ENCODE results near the gene FAM83F. TPM values are rescaled to one million over a fixed set of nuclear protein-coding genes. Genes with fewer than 3 reads are reported as not detected.

Gene FAM83F
- total and polyA plus RNA-seq, 2 donors: 2.1 to 3.1 TPM

DNA sequence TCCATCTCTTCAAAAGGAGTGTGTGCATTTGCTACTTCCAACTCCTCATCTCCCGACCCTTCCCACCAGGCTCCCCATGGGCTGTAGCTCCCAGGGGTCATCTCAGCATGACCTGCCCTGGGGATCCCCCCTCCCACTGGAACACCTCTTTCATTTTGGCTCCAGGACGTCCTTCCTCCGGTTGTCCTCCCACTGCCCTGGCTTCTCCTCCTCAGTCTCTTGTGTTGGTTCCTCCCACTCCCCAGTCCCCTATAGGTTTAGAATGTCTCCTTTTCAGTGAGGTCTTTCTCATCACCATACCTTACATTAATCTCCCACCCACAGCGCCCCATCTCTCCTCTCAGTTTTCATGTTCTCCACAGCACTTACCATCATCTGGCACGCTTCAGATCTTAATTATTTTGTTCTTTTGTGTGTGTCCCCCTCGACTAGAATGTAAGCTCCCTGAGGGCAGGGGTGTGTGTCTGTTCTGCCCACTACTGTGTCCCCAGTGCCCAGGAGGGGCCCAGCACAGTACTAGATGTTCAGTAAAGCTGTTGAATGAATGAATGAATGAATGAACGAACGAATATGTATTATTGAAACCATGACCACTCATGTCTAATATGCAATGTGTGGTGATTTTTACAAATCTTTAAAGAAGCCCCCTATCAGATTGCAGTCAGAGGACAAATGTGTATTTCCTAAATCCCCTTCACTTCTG is 36.6 kb upstream of the FAM83F start:
- Histone ChIP-seq H3K36me3 (ENCODE audit: insufficient read depth) (no peaks in the 10 kb centered on the region), H3K27ac (ENCODE audit: low read depth) (no peak overlapping the region), H3K4me1 (ENCODE audit: insufficient read depth) (no peaks in the 10 kb centered on the region), H3K4me3 (ENCODE audit: low read depth, low read length) (no peak overlapping the region)
- 88% methylated on average over 8 of the region's 8 CpGs for WGBS
- DNase-seq (ENCODE audit: extremely low spot score): no peak

DNA sequence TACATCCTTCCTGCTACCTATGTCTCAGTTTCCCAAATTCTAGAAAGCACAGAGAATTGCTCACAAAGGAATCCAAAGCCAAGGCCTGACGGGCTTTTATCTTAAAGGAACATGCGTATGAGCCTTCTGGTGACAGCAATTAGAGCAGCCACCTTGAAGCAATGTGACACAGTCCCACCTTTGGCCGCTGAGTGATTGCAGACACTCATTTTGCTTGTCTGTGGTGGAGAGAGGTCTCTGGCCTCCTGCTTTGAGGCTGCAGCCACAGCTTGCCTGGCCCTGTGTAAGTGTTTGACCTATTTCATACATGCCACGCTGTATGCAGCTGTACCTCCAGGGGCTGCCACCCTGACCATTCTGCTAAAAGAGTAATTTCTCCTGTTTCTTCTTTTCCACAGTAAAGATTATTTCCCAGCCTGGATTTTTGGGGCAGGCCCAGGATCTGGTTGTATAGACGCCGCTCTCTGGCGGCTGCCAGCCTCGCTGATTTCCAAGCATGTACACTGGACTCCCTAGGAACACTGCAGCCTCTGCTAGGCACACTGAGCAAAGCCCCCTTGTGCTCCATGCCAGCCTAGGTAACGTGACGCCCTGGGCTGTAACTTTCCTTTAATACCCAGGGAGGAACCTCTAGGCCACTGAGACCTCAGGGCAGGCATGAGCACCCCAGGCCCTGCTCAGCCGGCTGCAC is 35.7 kb upstream of the FAM83F start:
- no peak overlapping the region for H3K27ac ChIP-seq (ENCODE audit: low read depth)
- WGBS: 82% methylated on average over 11 of the region's 11 CpGs
- H3K36me3 ChIP-seq (ENCODE audit: insufficient read depth): no peaks in the 10 kb centered on the region
- no peak for DNase-seq (ENCODE audit: extremely low spot score)
- H3K4me3 ChIP-seq (ENCODE audit: low read depth, low read length): no peak overlapping the region
- H3K4me1 ChIP-seq (ENCODE audit: insufficient read depth): no peaks in the 10 kb centered on the region

- 55% methylated on average over 14 of the region's 14 CpGs for WGBS
- DNase-seq (ENCODE audit: extremely low spot score): no peak
- H3K4me3 ChIP-seq (ENCODE audit: low read depth, low read length): no peak within 1 kb of the TSS
- no peak within 1 kb of the TSS for H3K27ac ChIP-seq (ENCODE audit: low read depth)
- H3K4me1 ChIP-seq (ENCODE audit: insufficient read depth): no peaks in the 10 kb centered on the region
- H3K36me3 ChIP-seq (ENCODE audit: insufficient read depth): no peaks in the 10 kb centered on the region
Measured at GRCh38 chr22:39959640-39960447, 34.9 kb upstream of the FAM83F start, which contains the start of gene TMA7B. TMA7B (plus strand) TSS chr22:39960397; CDS start chr22:39964375, 3,978 bp downstream.

DNA sequence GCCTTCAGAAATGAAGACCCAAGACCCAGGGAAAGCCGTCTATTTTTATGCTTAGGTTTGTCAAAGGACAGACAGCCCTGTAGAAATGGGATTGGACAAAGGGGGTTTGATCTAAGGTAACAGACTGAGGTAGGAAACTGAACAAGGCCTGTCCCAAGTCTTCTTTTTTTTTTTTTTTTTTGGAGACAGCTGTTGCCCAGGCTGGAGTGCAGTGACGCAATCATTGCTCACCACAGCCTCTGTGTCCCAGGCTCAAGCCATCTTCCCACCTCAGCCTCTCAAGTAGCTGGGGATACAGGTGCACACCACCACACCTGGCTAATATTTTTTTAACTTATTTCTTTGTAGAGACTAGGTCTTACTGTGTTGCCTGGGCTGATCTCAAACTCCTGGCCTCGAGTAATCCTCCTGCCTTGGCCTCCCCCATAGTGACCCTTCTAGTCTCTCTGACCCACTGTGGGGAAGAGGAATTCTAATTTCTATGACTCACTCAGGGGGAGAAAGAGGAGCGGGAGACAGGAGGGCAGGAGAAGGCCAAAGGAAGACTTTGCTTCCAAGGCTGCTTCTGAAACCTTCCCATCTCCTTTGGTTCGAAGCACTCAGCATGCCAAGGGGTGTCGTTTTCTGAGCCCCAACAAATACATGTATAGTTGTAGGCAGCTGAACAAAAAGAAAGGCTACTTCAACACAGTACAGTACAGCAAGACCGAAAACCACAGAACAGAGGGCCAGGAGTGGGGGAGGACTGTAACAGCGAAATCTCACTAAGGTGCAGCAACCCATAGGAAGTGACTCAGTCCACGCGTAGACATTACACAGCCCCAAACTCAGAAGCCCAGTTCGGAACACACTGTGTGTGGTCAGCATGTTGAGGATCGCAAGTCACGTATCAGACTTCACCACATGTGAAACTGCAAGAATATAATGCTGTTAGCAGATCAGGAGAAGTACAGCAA is 33.7 kb upstream of the FAM83F start:
- Histone ChIP-seq H3K4me1 (ENCODE audit: insufficient read depth) (no peaks in the 10 kb centered on the region), H3K36me3 (ENCODE audit: insufficient read depth) (no peaks in the 10 kb centered on the region), H3K27ac (ENCODE audit: low read depth) (no peak overlapping the region), H3K4me3 (ENCODE audit: low read depth, low read length) (no peak overlapping the region)
- WGBS: 75% methylated on average over 13 of the region's 13 CpGs
- no peak for DNase-seq (ENCODE audit: extremely low spot score)

DNA sequence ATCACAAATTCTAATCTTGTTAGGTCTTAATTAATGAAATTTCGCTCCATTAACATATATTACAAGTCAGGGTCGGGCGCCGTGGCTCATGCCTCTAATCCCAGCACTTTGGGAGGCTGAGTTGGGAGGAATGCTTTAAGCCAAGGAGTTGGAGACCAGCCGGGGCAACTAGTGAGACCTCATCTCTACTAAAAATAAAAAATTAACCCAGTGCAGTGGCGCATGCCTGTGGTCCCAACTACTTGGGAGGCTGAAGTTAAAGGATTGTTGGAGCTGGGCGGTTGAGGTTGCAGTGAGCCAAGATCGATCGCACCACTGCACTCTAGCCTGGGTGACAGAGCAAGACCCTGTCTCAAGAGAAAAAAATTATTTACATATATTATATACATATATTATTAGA is 32.7 kb upstream of the FAM83F start:
- no peak for DNase-seq (ENCODE audit: extremely low spot score)
- no peaks in the 10 kb centered on the region for H3K36me3 ChIP-seq (ENCODE audit: insufficient read depth)
- H3K4me3 ChIP-seq (ENCODE audit: low read depth, low read length): no peak overlapping the region
- 97% methylated on average over 9 of the region's 9 CpGs for WGBS
- no peak overlapping the region for H3K27ac ChIP-seq (ENCODE audit: low read depth)
- no peaks in the 10 kb centered on the region for H3K4me1 ChIP-seq (ENCODE audit: insufficient read depth)

GRCh38 chr22:39965748-39966147 is 29.0 kb upstream of the FAM83F start:
- Histone ChIP-seq H3K4me3 (ENCODE audit: low read depth, low read length) (no peak overlapping the region), H3K27ac (ENCODE audit: low read depth) (no peak overlapping the region), H3K4me1 (ENCODE audit: insufficient read depth) (no peaks in the 10 kb centered on the region), H3K36me3 (ENCODE audit: insufficient read depth) (no peaks in the 10 kb centered on the region)
- WGBS: 67% methylated on average over 5 of the region's 5 CpGs
- no peak for DNase-seq (ENCODE audit: extremely low spot score)

DNA sequence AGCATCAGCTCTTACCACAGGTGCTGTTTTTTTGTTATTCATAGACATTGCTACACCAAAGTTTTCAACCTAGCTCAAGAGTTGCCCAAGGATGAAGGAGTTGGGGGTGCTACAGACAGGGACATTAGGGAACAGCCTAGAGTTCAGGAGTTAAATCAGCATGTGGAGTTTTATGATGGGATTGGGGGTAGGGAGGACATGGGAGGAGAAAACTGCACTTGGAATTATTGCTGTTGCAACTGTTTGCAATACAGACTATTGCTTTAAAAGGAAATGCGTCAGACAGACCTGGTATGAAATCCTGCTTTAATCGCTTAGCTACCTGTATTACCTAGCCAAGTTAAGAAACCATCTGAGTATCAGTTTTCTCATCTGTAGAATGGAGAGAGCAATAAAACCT is 28.3 kb upstream of the FAM83F start:
- Histone ChIP-seq H3K36me3 (ENCODE audit: insufficient read depth) (no peaks in the 10 kb centered on the region), H3K4me1 (ENCODE audit: insufficient read depth) (no peaks in the 10 kb centered on the region), H3K27ac (ENCODE audit: low read depth) (no peak overlapping the region), H3K4me3 (ENCODE audit: low read depth, low read length) (no peak overlapping the region)
- no peak for DNase-seq (ENCODE audit: extremely low spot score)
- WGBS: 85% methylated on average over 2 of the region's 2 CpGs

GRCh38 chr22:39967103-39967829 is 27.5 kb upstream of the FAM83F start:
- no peaks in the 10 kb centered on the region for H3K4me1 ChIP-seq (ENCODE audit: insufficient read depth)
- peak overlapping the region; percentile 47 for H3K27ac ChIP-seq (ENCODE audit: low read depth)
- 75% methylated on average over 9 of the region's 9 CpGs for WGBS
- no peak overlapping the region for H3K4me3 ChIP-seq (ENCODE audit: low read depth, low read length)
- no peaks in the 10 kb centered on the region for H3K36me3 ChIP-seq (ENCODE audit: insufficient read depth)
- no peak for DNase-seq (ENCODE audit: extremely low spot score)

- 56% methylated on average over 20 of the region's 20 CpGs for WGBS
- DNase-seq (ENCODE audit: extremely low spot score): no peak
- Histone ChIP-seq H3K36me3 (ENCODE audit: insufficient read depth) (no peaks in the 10 kb centered on the region), H3K4me1 (ENCODE audit: insufficient read depth) (no peaks in the 10 kb centered on the region), H3K27ac (ENCODE audit: low read depth) (no peak overlapping the region), H3K4me3 (ENCODE audit: low read depth, low read length) (no peak overlapping the region)
Measured at GRCh38 chr22:39967996-39968972, 26.5 kb upstream of the FAM83F start.

GRCh38 chr22:39970742-39971141 is 24.0 kb upstream of the FAM83F start:
- DNase-seq (ENCODE audit: extremely low spot score): no peak
- no peaks in the 10 kb centered on the region for H3K4me1 ChIP-seq (ENCODE audit: insufficient read depth)
- WGBS: 89% methylated on average over 10 of the region's 10 CpGs
- H3K36me3 ChIP-seq (ENCODE audit: insufficient read depth): no peaks in the 10 kb centered on the region
- H3K4me3 ChIP-seq (ENCODE audit: low read depth, low read length): no peak overlapping the region
- no peak overlapping the region for H3K27ac ChIP-seq (ENCODE audit: low read depth)

DNA sequence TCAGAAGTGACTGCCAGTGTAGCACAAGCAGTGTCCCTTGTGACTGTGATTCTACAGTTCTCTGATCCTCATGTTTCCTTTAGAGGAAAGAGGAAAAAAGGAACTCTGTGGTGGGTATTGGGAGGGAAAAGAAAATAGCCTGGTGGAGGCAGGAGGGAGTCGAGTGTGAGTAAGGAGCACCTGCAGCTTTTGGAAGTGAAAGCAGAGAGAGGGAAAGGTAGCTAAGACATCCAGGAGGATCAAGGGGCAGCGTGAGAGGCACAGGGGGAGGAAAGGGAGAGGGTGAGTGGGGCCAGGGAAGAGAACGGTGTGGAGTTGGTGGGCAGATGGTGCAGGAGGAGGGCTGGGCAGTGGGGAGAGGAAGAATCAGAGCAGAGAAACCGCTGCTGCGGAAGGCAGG is 22.1 kb upstream of the FAM83F start:
- WGBS: 64% methylated on average over 5 of the region's 5 CpGs
- H3K4me1 ChIP-seq (ENCODE audit: insufficient read depth): no peaks in the 10 kb centered on the region
- H3K36me3 ChIP-seq (ENCODE audit: insufficient read depth): no peaks in the 10 kb centered on the region
- H3K27ac ChIP-seq (ENCODE audit: low read depth): no peak overlapping the region
- no peak overlapping the region for H3K4me3 ChIP-seq (ENCODE audit: low read depth, low read length)
- DNase-seq (ENCODE audit: extremely low spot score): no peak

- no peak for DNase-seq (ENCODE audit: extremely low spot score)
Measured at GRCh38 chr22:39973656-39974055, 21.1 kb upstream of the FAM83F start.

More at GRCh38 chr22:39973656-39974055, 21.1 kb upstream of the FAM83F start:
- 78% methylated on average over 5 of the region's 5 CpGs for WGBS
- Histone ChIP-seq H3K4me1 (ENCODE audit: insufficient read depth) (no peaks in the 10 kb centered on the region), H3K27ac (ENCODE audit: low read depth) (no peak overlapping the region), H3K36me3 (ENCODE audit: insufficient read depth) (no peaks in the 10 kb centered on the region), H3K4me3 (ENCODE audit: low read depth, low read length) (no peak overlapping the region)
